HepG2 (cell line): ENCODE results near the gene ZMIZ1. TPM values are rescaled to one million over a fixed set of nuclear protein-coding genes. Genes with fewer than 3 reads are reported as not detected.
A peak's percentile ranks its signal among the peaks of the same experiment; 100 is the strongest.

ENCODE experiments used
- ARNT2 ChIP-seq: sonication (generic); formaldehyde crosslinking; IDR thresholded peaks from 2 replicates; pipeline ENCODE4 v1.8.0; 2022; ENCODE audit warnings: mild to moderate bottlenecking, low read depth, missing genetic modification reagents, moderate library complexity
- FOXA1 ChIP-seq, 2 experiments: fragments of 450-650 bp in 1 of 2; sonication (generic) in 1 of 2; formaldehyde crosslinking in 1 of 2; IDR thresholded peaks; 2 replicates each; pipeline versions ENCODE4 v1.4.0 to v1.6.1; 2016 to 2020; ENCODE audit warnings: missing genetic modification reagents in 1 of 2
- GABPB1 ChIP-seq: IDR thresholded peaks from 2 replicates; pipeline ENCODE4 v1.6.1; 2016; ENCODE audit warnings: mild to moderate bottlenecking, missing genetic modification reagents, moderate library complexity, missing compliant biosample characterization
- GTF3A ChIP-seq: sonication (generic); formaldehyde crosslinking; conservative IDR thresholded peaks from 2 replicates; pipeline ENCODE4 v1.4.0; 2020; ENCODE audit warnings: mild to moderate bottlenecking, missing genetic modification reagents
- MIXL1 ChIP-seq: IDR thresholded peaks from 2 replicates; pipeline ENCODE4 v1.6.1; 2016
- MTA1 ChIP-seq: sonication (generic); formaldehyde crosslinking; IDR thresholded peaks from 2 replicates; pipeline ENCODE4 v1.4.0; 2020; ENCODE audit warnings: missing genetic modification reagents, mild to moderate bottlenecking, borderline replicate concordance
- NR2F2 ChIP-seq: IDR thresholded peaks from 2 replicates; pipeline ENCODE4 v1.6.1; 2012; ENCODE audit warnings: low read depth, inconsistent platforms, borderline replicate concordance
- PAF1 ChIP-seq: IDR thresholded peaks from 2 replicates; pipeline ENCODE4 v1.6.1; 2016; ENCODE audit warnings: missing genetic modification reagents, missing compliant biosample characterization
- PHF8 ChIP-seq: sonication (generic); formaldehyde crosslinking; IDR thresholded peaks from 2 replicates; pipeline ENCODE4 v1.5.0; 2020; ENCODE audit warnings: missing genetic modification reagents
- POLR2G ChIP-seq: fragments of 200-400 bp; formaldehyde crosslinking; IDR thresholded peaks from 2 replicates; pipeline ENCODE4 v1.6.1; 2018; ENCODE audit warnings: mild to moderate bottlenecking, low read depth, low read length, moderate library complexity
- PTBP1 ChIP-seq: fragments of 200-400 bp; formaldehyde crosslinking; IDR thresholded peaks from 2 replicates; pipeline ENCODE4 v1.6.1; 2018; ENCODE audit warnings: low read length, low read depth; ENCODE audit not compliant: poor library complexity, severe bottlenecking
- RARA ChIP-seq: IDR thresholded peaks from 2 replicates; pipeline ENCODE4 v1.6.1; 2016; ENCODE audit warnings: missing genetic modification reagents, missing compliant biosample characterization
- RFX1 ChIP-seq: fragments of 450-650 bp; IDR thresholded peaks from 2 replicates; pipeline ENCODE4 v1.6.1; 2017
- TAF1 ChIP-seq: sonication (generic); formaldehyde crosslinking; IDR thresholded peaks from 2 replicates; pipeline ENCODE4 v1.4.0; 2020; ENCODE audit warnings: missing genetic modification reagents
- XBP1 ChIP-seq: sonication (generic); formaldehyde crosslinking; IDR thresholded peaks from 2 replicates; pipeline ENCODE4 v1.5.0; 2020; ENCODE audit warnings: missing genetic modification reagents
- YEATS4 ChIP-seq: sonication (generic); formaldehyde crosslinking; IDR thresholded peaks from 2 replicates; pipeline ENCODE4 v1.4.0; 2020; ENCODE audit warnings: missing genetic modification reagents, borderline replicate concordance
- ZNF431 ChIP-seq: sonication (generic); formaldehyde crosslinking; IDR thresholded peaks from 2 replicates; pipeline ENCODE4 v1.9.0; 2022; ENCODE audit warnings: missing genetic modification reagents, low read depth, mild to moderate bottlenecking, borderline replicate concordance
- ZNF543 ChIP-seq: sonication (generic); formaldehyde crosslinking; IDR thresholded peaks from 2 replicates; pipeline ENCODE4 v1.4.0; 2020; ENCODE audit warnings: mild to moderate bottlenecking, missing genetic modification reagents
- ZNF569 ChIP-seq: sonication (generic); formaldehyde crosslinking; IDR thresholded peaks from 2 replicates; pipeline ENCODE4 v1.5.0; 2020; ENCODE audit warnings: mild to moderate bottlenecking, missing genetic modification reagents, moderate library complexity, borderline replicate concordance
- ZNF713 ChIP-seq: sonication (generic); formaldehyde crosslinking; IDR thresholded peaks from 2 replicates; pipeline ENCODE4 v1.4.0; 2020; ENCODE audit warnings: mild to moderate bottlenecking, missing genetic modification reagents
- ZNF83 ChIP-seq: sonication (generic); formaldehyde crosslinking; IDR thresholded peaks from 2 replicates; pipeline ENCODE4 v1.4.0; 2020; ENCODE audit warnings: missing genetic modification reagents, mild to moderate bottlenecking, borderline replicate concordance
- polyA plus RNA-seq, 8 experiments: library from polyadenylated mRNA; depleted of rRNA in 3 of 8; stranded (reverse) in 7 of 8; unstranded in 1 of 8; fragments of >200 nt; fragmentation: Illumina TruSeq in 4 of 8; extraction: Trizol in 4 of 8; gene quantifications; 2 replicates each; pipeline versions ENCODE4 v1.2.1 to v1.2.3, GENCODE V29; 2011 to 2016; ENCODE audit warnings: low read depth in 4 of 8, missing spikeins in 1 of 8, mixed read lengths in 1 of 8; ENCODE audit not compliant: insufficient read depth in 1 of 8
- total RNA-seq, 5 experiments: library from RNA; depleted of rRNA; stranded (reverse); fragments of >200 nt; fragmentation: Illumina TruSeq; extraction: Trizol; gene quantifications; 2 replicates each; pipeline ENCODE4 v1.2.3, GENCODE V29; 2016; ENCODE audit warnings: low read depth in 1 of 5
- TF ChIP-seq, protein P1 (sequence below): sonication (generic); formaldehyde crosslinking; IDR thresholded peaks from 2 replicates; pipeline ENCODE4 v1.8.0; 2022; ENCODE audit warnings: mild to moderate bottlenecking, missing genetic modification reagents, moderate library complexity
- TF ChIP-seq, protein P2 (sequence below): sonication (generic); formaldehyde crosslinking; IDR thresholded peaks from 2 replicates; pipeline ENCODE4 v1.4.0; 2020; ENCODE audit warnings: missing genetic modification reagents
- TF ChIP-seq, protein P3 (sequence below): sonication (generic); formaldehyde crosslinking; IDR thresholded peaks from 2 replicates; pipeline ENCODE4 v1.4.0; 2020; ENCODE audit warnings: missing genetic modification reagents
- TF ChIP-seq, protein P4 (sequence below): sonication (generic); formaldehyde crosslinking; conservative IDR thresholded peaks from 2 replicates; pipeline ENCODE4 v1.5.0; 2020; ENCODE audit warnings: missing genetic modification reagents
- TF ChIP-seq, protein P5 (sequence below): IDR thresholded peaks from 2 replicates; pipeline ENCODE4 v1.6.1; 2012; ENCODE audit warnings: inconsistent platforms

Gene ZMIZ1
- total and polyA plus RNA-seq, 2 of the 13 experiments (the other 11 are each of a cell fraction or from before 2014, with no cell fraction given), result 5.3 to 10.2 TPM

DNA sequence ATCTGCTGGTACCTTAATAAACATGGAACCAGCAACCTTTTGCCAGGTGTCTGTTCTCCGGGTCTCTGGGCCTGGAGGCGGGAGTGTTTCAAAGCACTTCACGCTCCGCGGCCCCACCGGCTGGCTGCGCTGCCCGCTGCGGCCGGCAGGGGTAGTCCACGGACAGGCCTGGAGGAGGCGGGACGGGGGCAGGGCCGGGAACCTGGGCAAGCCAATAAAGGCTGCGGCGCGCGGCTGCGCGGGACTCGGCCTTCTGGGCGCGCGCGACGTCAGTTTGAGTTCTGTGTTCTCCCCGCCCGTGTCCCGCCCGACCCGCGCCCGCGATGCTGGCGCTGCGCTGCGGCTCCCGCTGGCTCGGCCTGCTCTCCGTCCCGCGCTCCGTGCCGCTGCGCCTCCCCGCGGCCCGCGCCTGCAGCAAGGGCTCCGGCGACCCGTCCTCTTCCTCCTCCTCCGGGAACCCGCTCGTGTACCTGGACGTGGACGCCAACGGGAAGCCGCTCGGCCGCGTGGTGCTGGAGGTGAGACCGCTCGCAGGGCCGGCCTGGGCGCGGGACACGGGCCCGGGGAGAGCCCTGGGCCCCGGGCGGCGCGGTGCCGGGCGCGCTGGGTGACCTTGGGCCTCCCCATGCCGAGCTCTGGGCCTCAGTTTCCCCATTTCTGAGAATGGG lies 278.6 kb downstream of the ZMIZ1 start, which contains the start of gene PPIF (continued):
- TF ChIP-seq, protein P1, sequence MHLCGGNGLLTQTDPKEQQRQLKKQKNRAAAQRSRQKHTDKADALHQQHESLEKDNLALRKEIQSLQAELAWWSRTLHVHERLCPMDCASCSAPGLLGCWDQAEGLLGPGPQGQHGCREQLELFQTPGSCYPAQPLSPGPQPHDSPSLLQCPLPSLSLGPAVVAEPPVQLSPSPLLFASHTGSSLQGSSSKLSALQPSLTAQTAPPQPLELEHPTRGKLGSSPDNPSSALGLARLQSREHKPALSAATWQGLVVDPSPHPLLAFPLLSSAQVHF (CRISPR knock-in tag), result no peak
- TF ChIP-seq MIXL1 (CRISPR knock-in tag) (0 out of 2 replicates have a peak, but pooled peaks have one; percentile 15), PAF1 (CRISPR knock-in tag) (no peak), XBP1 (CRISPR knock-in tag) (no peak), ZNF713 (CRISPR knock-in tag) (no peak), FOXA1 (IDR thresholded peaks at IDR 0.05) (no peak), FOXA1 (CRISPR knock-in tag; IDR thresholded peaks at IDR 0.05) (0 out of 2 replicates have a peak, but pooled peaks have one; percentile 4), YEATS4 (CRISPR knock-in tag) (peak; percentile 89), MTA1 (CRISPR knock-in tag) (no peak), GABPB1 (CRISPR knock-in tag) (no peak), ARNT2 (peak; percentile 85), NR2F2 (no peak; the same call in 1 of the 2 replicates), PTBP1 (no peak), TAF1 (CRISPR knock-in tag) (peak; percentile 41; the same call in 1 of the 2 replicates), PHF8 (CRISPR knock-in tag) (no peak), GTF3A (no peak), RFX1 (no peak), RARA (CRISPR knock-in tag) (no peak), ZNF543 (CRISPR knock-in tag) (no peak; the same call in 1 of the 2 replicates), POLR2G (peak; percentile 92), ZNF83 (CRISPR knock-in tag) (no peak), ZNF431 (CRISPR knock-in tag) (peak; percentile 46; the same call in 1 of the 2 replicates), ZNF569 (CRISPR knock-in tag) (no peak)
- TF ChIP-seq, protein P2, sequence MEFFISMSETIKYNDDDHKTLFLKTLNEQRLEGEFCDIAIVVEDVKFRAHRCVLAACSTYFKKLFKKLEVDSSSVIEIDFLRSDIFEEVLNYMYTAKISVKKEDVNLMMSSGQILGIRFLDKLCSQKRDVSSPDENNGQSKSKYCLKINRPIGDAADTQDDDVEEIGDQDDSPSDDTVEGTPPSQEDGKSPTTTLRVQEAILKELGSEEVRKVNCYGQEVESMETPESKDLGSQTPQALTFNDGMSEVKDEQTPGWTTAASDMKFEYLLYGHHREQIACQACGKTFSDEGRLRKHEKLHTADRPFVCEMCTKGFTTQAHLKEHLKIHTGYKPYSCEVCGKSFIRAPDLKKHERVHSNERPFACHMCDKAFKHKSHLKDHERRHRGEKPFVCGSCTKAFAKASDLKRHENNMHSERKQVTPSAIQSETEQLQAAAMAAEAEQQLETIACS (CRISPR knock-in tag), result peak; percentile 45
- TF ChIP-seq, protein P3, sequence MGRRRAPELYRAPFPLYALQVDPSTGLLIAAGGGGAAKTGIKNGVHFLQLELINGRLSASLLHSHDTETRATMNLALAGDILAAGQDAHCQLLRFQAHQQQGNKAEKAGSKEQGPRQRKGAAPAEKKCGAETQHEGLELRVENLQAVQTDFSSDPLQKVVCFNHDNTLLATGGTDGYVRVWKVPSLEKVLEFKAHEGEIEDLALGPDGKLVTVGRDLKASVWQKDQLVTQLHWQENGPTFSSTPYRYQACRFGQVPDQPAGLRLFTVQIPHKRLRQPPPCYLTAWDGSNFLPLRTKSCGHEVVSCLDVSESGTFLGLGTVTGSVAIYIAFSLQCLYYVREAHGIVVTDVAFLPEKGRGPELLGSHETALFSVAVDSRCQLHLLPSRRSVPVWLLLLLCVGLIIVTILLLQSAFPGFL (CRISPR knock-in tag), result no peak
- TF ChIP-seq, protein P4, sequence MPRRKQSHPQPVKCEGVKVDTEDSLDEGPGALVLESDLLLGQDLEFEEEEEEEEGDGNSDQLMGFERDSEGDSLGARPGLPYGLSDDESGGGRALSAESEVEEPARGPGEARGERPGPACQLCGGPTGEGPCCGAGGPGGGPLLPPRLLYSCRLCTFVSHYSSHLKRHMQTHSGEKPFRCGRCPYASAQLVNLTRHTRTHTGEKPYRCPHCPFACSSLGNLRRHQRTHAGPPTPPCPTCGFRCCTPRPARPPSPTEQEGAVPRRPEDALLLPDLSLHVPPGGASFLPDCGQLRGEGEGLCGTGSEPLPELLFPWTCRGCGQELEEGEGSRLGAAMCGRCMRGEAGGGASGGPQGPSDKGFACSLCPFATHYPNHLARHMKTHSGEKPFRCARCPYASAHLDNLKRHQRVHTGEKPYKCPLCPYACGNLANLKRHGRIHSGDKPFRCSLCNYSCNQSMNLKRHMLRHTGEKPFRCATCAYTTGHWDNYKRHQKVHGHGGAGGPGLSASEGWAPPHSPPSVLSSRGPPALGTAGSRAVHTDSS (CRISPR knock-in tag), result no peak
- TF ChIP-seq, protein P5, sequence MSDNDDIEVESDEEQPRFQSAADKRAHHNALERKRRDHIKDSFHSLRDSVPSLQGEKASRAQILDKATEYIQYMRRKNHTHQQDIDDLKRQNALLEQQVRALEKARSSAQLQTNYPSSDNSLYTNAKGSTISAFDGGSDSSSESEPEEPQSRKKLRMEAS, result no peak
